Measurements from ENCODE around the gene METTL23.

DNA sequence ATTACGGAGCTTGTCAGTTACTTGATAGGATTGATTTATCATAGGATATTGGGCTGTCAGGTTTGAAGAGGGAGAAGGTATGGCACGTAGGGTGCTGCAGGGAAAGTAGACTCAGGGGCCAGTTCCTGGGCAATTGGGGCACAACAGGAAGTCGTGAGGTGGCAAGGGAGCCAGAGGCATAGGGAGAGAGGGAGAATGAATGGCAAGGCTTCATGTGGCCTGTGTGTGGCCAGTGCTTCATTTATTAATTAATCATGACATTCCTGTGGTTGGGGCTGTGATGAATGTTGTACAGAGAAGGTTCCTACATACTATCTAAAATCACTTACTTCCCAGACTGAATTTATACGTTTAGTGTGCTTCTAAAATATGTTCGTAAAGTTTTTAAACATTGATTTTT lies 30.6 kb downstream of the METTL23 start:
- TF ChIP-seq, protein P1, sequence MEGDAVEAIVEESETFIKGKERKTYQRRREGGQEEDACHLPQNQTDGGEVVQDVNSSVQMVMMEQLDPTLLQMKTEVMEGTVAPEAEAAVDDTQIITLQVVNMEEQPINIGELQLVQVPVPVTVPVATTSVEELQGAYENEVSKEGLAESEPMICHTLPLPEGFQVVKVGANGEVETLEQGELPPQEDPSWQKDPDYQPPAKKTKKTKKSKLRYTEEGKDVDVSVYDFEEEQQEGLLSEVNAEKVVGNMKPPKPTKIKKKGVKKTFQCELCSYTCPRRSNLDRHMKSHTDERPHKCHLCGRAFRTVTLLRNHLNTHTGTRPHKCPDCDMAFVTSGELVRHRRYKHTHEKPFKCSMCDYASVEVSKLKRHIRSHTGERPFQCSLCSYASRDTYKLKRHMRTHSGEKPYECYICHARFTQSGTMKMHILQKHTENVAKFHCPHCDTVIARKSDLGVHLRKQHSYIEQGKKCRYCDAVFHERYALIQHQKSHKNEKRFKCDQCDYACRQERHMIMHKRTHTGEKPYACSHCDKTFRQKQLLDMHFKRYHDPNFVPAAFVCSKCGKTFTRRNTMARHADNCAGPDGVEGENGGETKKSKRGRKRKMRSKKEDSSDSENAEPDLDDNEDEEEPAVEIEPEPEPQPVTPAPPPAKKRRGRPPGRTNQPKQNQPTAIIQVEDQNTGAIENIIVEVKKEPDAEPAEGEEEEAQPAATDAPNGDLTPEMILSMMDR (IDR thresholded peaks at IDR 0.05), result no peak
- TF ChIP-seq POLR2A (IDR thresholded peaks at IDR 0.05), result no peak
